NCI-H226 (cell line): ENCODE results near the gene MAX.
A peak's percentile ranks its signal among the peaks of the same experiment; 100 is the strongest.
"Not testable (repeated sequence)": the region's sequence is repeated elsewhere in the genome, so short reads cannot be mapped to it uniquely, and the experiment has no call there.

Source experiments
- DNase-seq: peaks from one replicate; pipeline ENCODE4 v3.0.0-alpha.2; 2015

MAX gene

DNA sequence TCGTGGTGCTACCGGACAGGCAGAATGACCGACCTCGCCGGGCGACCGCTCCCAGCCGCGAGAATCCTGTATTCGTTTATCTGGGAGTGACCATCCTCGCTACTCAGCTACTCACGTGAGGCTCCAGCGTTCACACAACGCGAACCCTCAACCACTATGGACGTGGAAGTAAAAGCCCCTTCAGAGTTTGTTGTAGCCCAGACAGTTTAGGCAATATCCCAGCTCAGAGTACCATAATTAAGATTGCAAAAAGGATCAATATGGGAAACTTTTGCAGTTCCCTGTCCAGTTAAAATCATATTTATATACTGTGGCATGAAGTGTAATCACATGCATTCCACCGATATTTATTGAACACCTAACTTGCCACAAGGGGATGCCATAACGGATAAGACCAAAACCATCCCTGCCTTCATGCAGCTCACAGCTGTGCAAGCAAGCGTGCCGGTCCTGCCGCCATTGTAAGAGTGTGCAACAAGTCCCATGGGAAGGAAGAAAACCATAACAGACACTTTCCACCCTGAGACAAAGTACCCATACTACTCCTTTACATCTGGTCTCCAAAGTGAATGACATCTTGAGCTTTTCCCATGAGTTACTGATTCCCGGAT lies 938 bp upstream of the MAX start:
- no peak for DNase-seq

- DNase-seq: no peak
Observed at GRCh38 chr14:65101631-65102440, 481 bp downstream of the MAX start.

DNA sequence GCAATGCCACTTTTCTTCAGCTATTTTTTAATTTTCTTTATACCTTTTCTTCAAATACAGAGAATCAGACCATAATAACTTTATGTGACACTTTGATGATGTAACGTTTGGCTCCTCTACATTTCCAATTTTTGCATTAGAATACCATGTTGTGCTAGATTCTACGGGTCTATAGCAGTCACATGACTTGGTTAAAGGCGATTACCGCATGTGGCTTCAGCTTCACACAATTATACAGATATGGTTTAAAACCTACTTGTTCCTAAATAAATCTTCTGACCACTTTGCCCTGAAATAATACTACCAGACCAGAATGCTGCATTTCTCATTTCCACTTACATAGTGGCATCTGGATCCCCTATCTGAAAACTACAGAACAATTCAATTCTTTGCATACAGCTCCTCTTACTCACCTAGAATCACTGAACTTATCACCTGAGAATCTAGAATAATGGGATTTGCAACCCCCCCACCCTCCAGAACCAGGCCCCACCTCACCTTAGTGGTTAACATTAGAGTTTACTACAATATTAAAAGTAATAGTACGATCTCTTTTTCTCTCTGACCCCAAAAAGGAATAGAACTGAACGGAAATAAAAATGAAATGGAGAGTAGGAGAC lies 1.3 kb downstream of the MAX start:
- DNase-seq: no peak

- no peak for DNase-seq
Observed at GRCh38 chr14:65098586-65098985, 3.7 kb downstream of the MAX start.

- DNase-seq: peak; percentile 26
Observed at GRCh38 chr14:65096323-65097089, 5.8 kb downstream of the MAX start.

DNA sequence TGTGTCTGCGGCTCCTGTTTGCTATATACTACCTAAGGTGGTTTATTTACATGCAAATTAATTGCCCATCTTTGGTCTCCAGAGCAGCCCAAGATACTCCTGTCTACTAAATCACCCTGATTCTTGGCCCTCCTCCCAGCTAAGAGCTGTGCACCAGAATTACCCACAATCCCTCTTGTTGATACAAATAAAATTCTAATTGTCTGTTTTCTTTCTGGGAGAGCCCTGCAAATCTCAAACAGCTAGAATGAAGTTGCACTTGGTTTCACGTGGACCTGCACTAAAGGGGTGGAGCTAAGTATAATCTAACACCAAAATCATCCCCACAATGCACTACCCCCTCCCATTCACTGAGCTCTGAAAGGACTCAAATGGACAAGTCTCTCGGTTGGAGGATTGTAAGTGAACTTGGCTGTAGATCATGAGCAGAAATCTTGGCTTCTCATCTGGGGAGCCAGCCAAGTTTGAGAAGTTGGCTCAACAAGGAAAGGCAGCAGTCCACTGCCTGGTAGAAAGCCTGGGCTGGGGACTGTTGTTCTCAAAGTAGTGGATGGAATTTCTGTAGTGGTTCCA lies 6.6 kb downstream of the MAX start:
- peak; percentile 28 for DNase-seq

DNA sequence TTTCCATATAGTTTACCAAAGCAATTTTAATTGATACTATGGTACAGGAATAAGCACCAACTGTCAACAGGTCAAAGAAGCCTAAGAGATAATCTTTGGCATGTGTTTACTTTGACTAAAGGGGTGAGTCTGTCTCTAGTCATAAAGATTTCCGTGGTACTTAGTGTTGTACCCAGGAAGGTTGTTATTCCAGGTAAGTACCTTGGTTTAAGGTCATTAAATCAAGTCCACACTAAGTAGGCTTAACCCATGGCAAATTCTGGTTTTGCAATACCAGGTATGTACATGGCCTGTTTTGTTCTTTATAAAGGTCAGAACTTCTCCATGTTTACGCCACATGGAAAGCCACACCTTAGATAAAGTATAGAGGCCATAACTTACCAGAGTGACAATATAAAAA lies 10.0 kb downstream of the MAX start:
- DNase-seq: no peak

DNA sequence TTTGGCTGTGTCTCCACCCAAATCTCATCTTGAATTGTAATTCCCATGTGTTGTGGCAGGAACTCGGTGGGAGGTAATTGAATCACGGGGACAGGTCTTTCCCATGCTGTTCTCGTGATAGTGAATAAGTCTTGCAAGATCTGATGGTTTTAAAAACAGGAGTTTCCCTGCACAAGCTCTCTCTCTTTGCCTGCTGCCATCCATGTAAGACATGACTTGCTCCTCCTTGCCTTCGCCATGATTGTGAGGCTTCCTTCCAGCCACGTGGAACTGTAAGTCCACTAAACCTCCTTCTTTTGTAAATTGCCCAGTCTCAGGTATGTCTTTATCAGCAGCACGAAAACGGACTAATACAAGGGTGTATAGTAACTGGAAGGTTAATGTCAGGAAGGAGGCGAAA lies 14.5 kb downstream of the MAX start:
- DNase-seq: not testable (repeated sequence)

GRCh38 chr14:65086686-65087085 lies 15.6 kb downstream of the MAX start:
- not testable (repeated sequence) for DNase-seq

GRCh38 chr14:65084554-65085505 lies 17.5 kb downstream of the MAX start:
- DNase-seq: no peak

DNA sequence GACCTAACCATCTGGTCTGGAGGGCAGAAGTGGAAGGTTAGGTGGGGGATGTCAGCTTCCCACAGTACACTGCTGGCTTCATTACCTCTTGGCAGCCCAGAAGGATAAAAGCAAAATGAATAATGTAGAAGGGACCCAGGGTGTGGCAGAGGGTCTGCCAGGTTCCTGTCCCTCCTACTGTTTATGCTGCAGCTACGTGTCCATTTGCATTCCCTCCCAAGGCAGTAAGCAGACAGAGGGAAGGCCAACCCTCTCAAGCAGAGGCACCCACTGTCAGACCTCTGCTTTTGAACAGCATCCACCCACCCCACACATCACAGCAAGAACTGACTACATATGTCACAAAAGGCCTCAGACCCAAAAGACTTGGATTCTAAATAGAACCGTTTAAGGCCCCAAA lies 19.4 kb downstream of the MAX start:
- DNase-seq: no peak

DNA sequence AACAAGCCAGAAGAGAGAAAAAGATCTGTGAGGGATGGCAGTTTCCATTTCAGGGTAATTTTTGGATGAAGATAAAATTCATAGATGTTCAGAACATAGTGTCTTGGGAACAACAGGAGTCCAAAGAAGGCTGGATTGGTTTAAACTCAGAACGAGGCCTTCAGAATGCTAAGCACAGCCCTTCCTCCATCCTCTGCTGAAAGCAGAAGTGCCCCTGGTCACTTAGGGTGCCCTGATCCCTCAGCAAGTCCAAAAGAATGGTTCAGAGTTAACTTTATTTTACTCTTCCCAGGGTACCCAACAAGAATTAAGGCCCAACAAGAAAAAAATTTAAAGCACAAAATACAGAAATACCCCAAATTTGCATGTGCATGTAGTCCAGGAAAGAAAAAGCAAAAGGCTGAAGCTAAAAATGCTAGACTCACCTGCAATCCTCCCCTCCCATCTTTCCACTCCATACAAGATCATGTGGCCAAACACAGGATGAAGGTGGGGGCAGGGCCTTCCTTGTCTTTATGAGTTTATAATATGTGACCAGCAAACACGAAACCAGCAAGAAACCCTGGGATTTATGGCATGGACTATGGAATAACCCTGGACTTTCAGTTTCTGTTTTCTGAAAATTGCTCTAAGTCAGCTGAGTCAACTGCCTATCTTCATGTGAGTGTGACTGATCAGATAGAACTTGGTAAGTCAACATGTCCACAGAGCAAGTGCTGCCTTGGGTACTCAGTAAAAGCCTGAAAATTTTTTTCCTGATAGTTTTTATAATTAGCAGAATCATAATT lies 21.2 kb downstream of the MAX start:
- DNase-seq: no peak

- no peak for DNase-seq
Observed at GRCh38 chr14:65079768-65080167, 22.5 kb downstream of the MAX start.

DNA sequence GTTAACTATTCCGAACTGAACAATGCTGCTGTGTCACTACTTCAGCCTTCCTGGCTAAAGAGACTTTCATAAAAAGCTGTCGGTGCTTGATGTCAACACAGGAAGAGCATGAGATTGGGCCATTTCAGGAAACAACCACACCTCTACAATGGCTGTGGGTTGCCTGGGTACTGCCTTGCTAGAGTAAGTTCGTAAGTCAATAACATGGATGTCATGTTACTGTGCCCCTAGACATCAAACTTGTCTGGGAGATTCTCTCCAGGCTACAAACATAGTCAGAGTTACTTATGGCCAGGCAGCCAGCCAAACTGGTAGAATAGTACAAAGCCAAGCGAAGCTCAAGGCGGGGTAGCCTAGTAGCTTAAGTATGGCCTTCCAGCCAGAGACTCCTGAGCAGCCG lies 23.1 kb downstream of the MAX start:
- DNase-seq: no peak

- no peak for DNase-seq
Observed at GRCh38 chr14:65077318-65077717, 25.0 kb downstream of the MAX start.

GRCh38 chr14:65075628-65076325 lies 26.5 kb downstream of the MAX start:
- no peak for DNase-seq

DNA sequence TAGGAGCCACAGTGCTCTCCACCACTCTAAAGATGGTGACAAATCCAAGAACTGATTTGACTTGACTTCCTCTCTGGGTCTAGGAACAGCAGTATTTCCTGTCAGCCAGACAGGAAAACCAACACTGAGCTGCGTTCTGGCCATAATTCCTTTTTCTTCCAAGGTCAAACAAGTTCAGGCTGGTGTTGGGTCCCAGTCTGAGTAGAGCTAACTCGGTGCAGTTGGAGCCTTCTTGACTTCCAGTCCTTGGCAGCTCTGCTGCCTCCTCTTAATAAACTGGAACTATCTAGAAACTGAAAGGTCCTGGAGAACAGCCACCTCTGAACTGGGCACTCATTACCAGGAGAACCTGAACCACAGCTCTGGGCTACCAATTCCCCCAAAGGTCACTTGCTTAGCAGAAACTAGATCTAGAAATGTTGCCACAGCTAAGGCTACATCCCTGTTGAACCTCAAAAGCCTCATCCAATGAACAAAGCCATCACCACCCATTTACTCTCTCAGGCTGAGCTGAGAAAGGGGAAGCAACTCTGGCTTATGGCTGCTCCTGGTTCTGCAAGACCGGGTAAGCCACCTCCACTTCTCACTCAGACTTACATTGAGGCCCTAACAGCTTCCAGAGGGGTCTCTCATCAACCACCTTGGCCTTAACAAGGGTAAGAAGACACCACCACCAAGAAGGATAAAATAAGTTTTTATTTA lies 27.7 kb downstream of the MAX start:
- DNase-seq: no peak

DNA sequence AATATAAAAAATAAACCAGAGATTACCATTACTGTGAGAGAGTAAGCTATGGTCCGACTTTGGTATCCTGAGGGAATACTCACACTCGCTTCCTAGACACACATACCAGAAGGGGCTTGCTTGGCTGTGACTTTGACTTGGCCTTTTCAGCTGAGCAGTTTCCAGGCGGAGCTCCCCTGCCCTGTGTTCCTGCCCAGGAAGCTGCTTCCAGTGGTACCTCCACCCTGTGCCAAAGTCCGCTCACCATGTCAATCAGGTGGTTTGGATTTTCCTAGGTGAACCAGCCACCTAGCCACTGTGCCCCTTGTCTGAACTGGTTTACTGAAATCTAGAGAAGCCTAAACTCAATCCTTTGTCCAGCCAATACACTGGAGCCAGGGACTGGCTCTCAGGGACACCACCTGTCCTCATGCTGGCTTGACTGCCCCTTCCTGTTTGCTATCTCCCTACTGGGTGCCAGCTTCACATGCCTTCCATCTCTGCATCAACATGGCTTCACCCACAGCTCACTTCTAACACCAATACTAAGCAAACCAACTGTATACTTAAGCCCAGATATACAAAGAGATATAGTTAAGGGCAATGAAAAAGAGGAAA lies 28.6 kb downstream of the MAX start:
- no peak for DNase-seq

DNA sequence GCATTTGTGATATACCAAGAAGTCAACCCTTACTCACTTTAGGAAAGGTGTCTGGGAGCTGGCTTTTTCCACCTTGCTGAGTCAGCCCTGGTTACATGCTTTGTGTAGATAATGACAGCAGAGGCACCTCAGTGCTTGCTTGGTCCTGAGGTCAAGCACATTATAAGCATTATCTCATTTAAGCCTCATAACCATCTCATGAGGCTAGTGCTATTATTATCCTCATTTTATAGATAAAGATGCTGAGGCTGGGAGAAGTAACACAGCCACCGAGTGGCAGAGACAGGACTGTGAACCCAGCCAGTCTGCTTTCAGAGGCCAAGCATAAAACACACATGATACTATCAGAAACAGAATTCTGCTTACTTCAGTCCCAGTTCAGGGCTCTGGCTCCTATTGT lies 29.4 kb downstream of the MAX start:
- no peak for DNase-seq
